ENCODE measurements around the gene CFAP46. TPM values are rescaled to one million over a fixed set of nuclear protein-coding genes. Genes with fewer than 3 reads are reported as not detected.

The CFAP46 gene
- total RNA-seq, 6 donors from 2014 or later = 0.60 to 28.3 (median 8.0) TPM

- peaks cover 0 to 7% (median 0%) of the 10 kb centered on the region in 4 donors for H3K27me3 ChIP-seq
- WGBS, 2 donors = 87 to 88% methylated on average over 13 to 20 of the region's 21 CpGs
- ATAC-seq (ENCODE audit: low FRiP score in 2 of 2) (no peak), DNase-seq (peak; percentile 18 to 71)
- H3K9me3 ChIP-seq = no peaks in the 10 kb centered on the region
- H3K36me3 ChIP-seq = no peaks in the 10 kb centered on the region
- H3K27ac ChIP-seq = no peak overlapping the region
- H3K4me1 ChIP-seq = peaks cover 0 to 10% (median 0%) of the 10 kb centered on the region in 4 donors
- TF ChIP-seq POLR2AphosphoS5 (IDR thresholded peaks at IDR 0.05) (no peak), CTCF (IDR thresholded peaks at IDR 0.05) (no peak), POLR2A (IDR thresholded peaks at IDR 0.05) (no peak), EP300 (IDR thresholded peaks at IDR 0.05) (no peak)
- H3K4me3 ChIP-seq = no peak overlapping the region
Observed at GRCh38 chr10:132848951-132849545, 93.3 kb downstream of the CFAP46 start.

- no peak overlapping the region for H3K4me3 ChIP-seq
- H3K27ac ChIP-seq = no peak overlapping the region
- H3K4me1 ChIP-seq = peaks cover 0 to 10% (median 0%) of the 10 kb centered on the region in 4 donors
- DNase-seq = peak in 1 of 2 donors; percentile 8
- TF ChIP-seq POLR2AphosphoS5 (IDR thresholded peaks at IDR 0.05) (no peak), POLR2A (IDR thresholded peaks at IDR 0.05) (no peak), CTCF (IDR thresholded peaks at IDR 0.05) (no peak), EP300 (IDR thresholded peaks at IDR 0.05) (no peak)
- 2 to 3% methylated on average over 12 of the region's 12 CpGs for WGBS, 2 donors
- peaks cover 0 to 7% (median 0%) of the 10 kb centered on the region in 4 donors for H3K27me3 ChIP-seq
- peaks cover 0 to 1% (median 0%) of the 10 kb centered on the region in 4 donors for H3K9me3 ChIP-seq
- no peak for ATAC-seq (ENCODE audit: low FRiP score in 2 of 2)
- no peaks in the 10 kb centered on the region for H3K36me3 ChIP-seq
Observed at GRCh38 chr10:132848291-132848701, 94.1 kb downstream of the CFAP46 start.

- no peak overlapping the region for H3K4me3 ChIP-seq
Observed at GRCh38 chr10:132847856-132848255, 94.5 kb downstream of the CFAP46 start.

GRCh38 chr10:132847416-132847777 lies 95.0 kb downstream of the CFAP46 start:
- Histone ChIP-seq H3K4me1 (peaks cover 0 to 10% (median 0%) of the 10 kb centered on the region in 4 donors), H3K9me3 (peaks cover 4 to 10% (median 7%) of the 10 kb centered on the region in 4 donors), H3K27me3 (peaks cover 0 to 7% (median 0%) of the 10 kb centered on the region in 4 donors), H3K27ac (no peak overlapping the region), H3K4me3 (no peak overlapping the region), H3K36me3 (no peaks in the 10 kb centered on the region)
- WGBS, 2 donors = 70 to 87% methylated on average over 2 to 10 of the region's 10 CpGs
- TF ChIP-seq POLR2AphosphoS5 (IDR thresholded peaks at IDR 0.05) (no peak), POLR2A (IDR thresholded peaks at IDR 0.05) (no peak), CTCF (IDR thresholded peaks at IDR 0.05) (no peak), EP300 (IDR thresholded peaks at IDR 0.05) (no peak)
- DNase-seq = peak in 1 of 2 donors; percentile 4
- ATAC-seq (ENCODE audit: low FRiP score in 2 of 2) = no peak

More at GRCh38 chr10:132847856-132848255, 94.5 kb downstream of the CFAP46 start:
- Histone ChIP-seq H3K9me3 (peaks cover 0 to 6% (median 2%) of the 10 kb centered on the region in 4 donors), H3K27ac (no peak overlapping the region), H3K36me3 (no peaks in the 10 kb centered on the region), H3K27me3 (peaks cover 0 to 7% (median 0%) of the 10 kb centered on the region in 4 donors), H3K4me1 (peaks cover 0 to 10% (median 0%) of the 10 kb centered on the region in 4 donors)
- TF ChIP-seq POLR2AphosphoS5 (IDR thresholded peaks at IDR 0.05) (no peak), POLR2A (IDR thresholded peaks at IDR 0.05) (no peak), EP300 (IDR thresholded peaks at IDR 0.05) (no peak)
- WGBS, 2 donors = 22 to 30% methylated on average over 11 to 17 of the region's 17 CpGs
- no peak for ATAC-seq (ENCODE audit: low FRiP score in 2 of 2)
- DNase-seq = peak in 1 of 2 donors; percentile 12

GRCh38 chr10:132846631-132847415 lies 95.5 kb downstream of the CFAP46 start:
- H3K9me3 ChIP-seq = peaks cover 8 to 16% (median 13%) of the 10 kb centered on the region in 4 donors
- H3K36me3 ChIP-seq = no peaks in the 10 kb centered on the region
- 89 to 97% methylated on average over 7 to 23 of the region's 27 CpGs for WGBS, 2 donors
- TF ChIP-seq POLR2AphosphoS5 (IDR thresholded peaks at IDR 0.05) = no peak
- no peak for TF ChIP-seq POLR2A (IDR thresholded peaks at IDR 0.05)
- peaks cover 0 to 7% (median 0%) of the 10 kb centered on the region in 4 donors for H3K27me3 ChIP-seq
- no peak overlapping the region for H3K27ac ChIP-seq
- peaks cover 0 to 10% (median 0%) of the 10 kb centered on the region in 4 donors for H3K4me1 ChIP-seq
- peak in 1 of 2 donors; percentile 12 for ATAC-seq (ENCODE audit: low FRiP score in 2 of 2)
- DNase-seq = peak; percentile 15 to 69
- no peak overlapping the region for H3K4me3 ChIP-seq

Measured in upper lobe of left lung (tissue), 6 donors.